ENCODE measurements around the gene TBPL1.

Gene TBPL1

DNA sequence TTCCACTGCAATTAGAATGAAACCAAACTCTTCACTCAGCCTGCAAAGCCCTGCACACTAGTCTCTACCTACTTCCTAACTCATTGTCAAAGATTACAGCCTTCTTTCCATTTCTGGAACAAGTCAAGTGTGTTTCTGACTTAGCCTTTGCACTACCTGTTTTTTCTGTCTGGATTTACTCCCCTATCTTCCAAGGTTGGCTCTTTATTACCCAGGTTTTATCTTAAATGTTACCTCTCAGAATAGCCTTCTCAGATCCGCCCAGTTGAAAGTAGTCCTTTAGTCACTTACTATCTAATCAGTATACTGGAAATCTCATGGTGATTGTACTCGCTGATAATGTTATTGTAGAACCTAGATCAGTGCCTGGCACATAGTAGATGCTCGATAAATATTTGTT lies 42.7 kb downstream of the TBPL1 start:
- H3K4me3 ChIP-seq (ENCODE audit: low read depth, low read length), result no peak overlapping the region
- TF ChIP-seq, protein P1, sequence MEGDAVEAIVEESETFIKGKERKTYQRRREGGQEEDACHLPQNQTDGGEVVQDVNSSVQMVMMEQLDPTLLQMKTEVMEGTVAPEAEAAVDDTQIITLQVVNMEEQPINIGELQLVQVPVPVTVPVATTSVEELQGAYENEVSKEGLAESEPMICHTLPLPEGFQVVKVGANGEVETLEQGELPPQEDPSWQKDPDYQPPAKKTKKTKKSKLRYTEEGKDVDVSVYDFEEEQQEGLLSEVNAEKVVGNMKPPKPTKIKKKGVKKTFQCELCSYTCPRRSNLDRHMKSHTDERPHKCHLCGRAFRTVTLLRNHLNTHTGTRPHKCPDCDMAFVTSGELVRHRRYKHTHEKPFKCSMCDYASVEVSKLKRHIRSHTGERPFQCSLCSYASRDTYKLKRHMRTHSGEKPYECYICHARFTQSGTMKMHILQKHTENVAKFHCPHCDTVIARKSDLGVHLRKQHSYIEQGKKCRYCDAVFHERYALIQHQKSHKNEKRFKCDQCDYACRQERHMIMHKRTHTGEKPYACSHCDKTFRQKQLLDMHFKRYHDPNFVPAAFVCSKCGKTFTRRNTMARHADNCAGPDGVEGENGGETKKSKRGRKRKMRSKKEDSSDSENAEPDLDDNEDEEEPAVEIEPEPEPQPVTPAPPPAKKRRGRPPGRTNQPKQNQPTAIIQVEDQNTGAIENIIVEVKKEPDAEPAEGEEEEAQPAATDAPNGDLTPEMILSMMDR (IDR thresholded peaks at IDR 0.05; ENCODE audit: insufficient read depth, low read depth, low read length, missing control alignments), result no peak
- DNase-seq (ENCODE audit: low read depth), result no peak

DNA sequence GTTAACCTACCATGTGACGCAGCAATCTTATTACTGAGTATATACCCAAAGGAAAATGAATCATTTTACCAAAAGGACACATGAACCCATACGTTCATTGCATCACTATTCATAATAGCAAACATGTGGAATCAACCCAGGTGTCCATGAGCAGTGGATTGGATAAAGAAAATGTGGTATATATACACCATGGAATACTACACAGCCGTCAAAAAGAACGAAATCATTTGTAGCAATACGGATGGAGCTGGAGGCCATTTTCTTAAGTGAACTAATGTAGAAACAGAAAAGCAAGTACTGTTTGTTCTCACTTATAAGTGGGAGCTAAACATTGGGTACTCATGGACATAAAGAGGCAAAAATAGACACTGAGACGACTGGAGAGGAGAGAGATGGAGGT lies 44.2 kb downstream of the TBPL1 start:
- TF ChIP-seq, protein P1 (IDR thresholded peaks at IDR 0.05; ENCODE audit: insufficient read depth, low read depth, low read length, missing control alignments), result no peak
- H3K4me3 ChIP-seq (ENCODE audit: low read depth, low read length), result no peak overlapping the region
- DNase-seq (ENCODE audit: low read depth), result no peak

DNA sequence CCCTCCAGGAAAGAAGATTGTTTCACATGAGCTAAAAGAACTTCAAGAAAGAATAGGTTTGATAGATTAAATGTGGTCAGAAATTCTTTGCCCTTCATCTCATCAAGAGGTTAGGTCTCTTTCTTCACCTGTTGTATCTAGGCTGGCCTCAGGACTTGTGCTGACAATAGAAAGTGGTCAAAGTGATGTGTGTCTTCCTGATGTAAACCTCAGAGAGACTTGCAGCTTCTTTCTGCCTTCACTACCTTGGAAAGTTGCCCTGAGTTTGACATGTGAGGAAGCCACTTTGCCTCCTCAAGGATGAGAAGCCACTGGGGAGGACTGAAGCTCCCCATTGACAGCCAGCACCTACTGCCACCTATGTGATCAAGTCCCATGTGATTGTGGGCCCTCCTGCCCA lies 46.3 kb downstream of the TBPL1 start:
- DNase-seq (ENCODE audit: low read depth), result no peak
- no peak overlapping the region for H3K4me3 ChIP-seq (ENCODE audit: low read depth, low read length)
- TF ChIP-seq, protein P1 (IDR thresholded peaks at IDR 0.05; ENCODE audit: insufficient read depth, low read depth, low read length, missing control alignments), result no peak

DNA sequence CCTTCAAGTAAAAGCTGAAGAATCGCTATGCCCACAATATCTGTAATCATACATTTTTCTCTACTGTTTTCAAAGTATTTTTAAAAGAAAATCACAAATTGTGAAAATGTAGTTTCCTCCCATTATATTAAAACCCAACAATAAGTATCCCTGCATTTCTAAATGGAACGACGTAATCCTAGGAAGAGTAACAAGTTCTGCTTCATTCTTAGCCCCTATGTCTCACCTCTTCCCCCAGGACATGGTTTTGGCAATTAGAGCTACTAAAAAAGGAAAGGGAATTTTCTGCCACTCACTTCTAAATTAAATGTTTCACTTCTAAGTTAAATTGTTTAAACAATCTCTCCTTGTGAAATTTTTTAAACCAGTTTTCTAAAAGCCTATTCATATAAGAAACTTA lies 47.4 kb downstream of the TBPL1 start:
- DNase-seq (ENCODE audit: low read depth), result no peak
- TF ChIP-seq, protein P1 (IDR thresholded peaks at IDR 0.05; ENCODE audit: insufficient read depth, low read depth, low read length, missing control alignments), result no peak
- H3K4me3 ChIP-seq (ENCODE audit: low read depth, low read length), result no peak overlapping the region

DNA sequence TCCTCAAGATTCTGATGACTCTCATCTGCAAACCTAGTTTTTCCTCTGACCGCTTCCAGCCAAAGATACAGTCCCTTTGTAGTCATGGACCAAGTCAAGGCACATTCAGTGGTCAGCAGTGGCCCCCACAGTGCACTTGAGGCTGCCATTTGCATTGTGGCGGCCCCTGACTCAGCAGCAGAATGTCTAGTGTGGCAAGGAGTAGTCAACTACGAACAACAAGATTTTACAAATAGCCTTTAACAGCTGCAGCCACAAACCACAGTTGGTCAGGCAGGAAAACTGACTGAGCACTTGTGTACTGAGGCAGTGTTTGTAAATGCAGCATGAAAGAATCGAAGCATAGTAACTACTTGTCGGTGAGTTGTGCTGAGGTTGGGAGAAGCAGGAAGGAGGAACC lies 49.8 kb downstream of the TBPL1 start:
- TF ChIP-seq, protein P1 (IDR thresholded peaks at IDR 0.05; ENCODE audit: insufficient read depth, low read depth, low read length, missing control alignments), result no peak
- peak; percentile 9 for DNase-seq (ENCODE audit: low read depth)
- no peak overlapping the region for H3K4me3 ChIP-seq (ENCODE audit: low read depth, low read length)

DNA sequence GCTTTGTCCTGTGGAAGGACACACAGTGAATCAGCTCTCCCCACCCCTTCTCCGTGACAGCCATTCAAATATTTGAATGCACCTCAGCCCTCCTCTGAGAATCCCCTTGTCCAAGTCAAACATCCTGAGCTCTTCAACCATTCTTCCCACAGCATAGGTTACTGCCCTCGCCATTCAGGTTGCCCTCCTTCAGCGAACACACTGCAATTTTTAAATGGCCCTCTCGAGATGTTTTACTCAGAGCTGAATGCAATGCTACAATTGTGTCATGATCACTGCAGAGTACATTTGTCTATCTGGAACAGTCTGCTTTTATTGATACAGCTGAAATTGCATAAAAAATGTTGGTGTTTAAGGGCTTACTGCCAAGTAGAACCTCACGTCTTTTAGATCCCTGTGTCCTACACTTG lies 50.5 kb downstream of the TBPL1 start:
- TF ChIP-seq, protein P1 (IDR thresholded peaks at IDR 0.05; ENCODE audit: insufficient read depth, low read depth, low read length, missing control alignments), result no peak
- DNase-seq (ENCODE audit: low read depth), result no peak
- H3K4me3 ChIP-seq (ENCODE audit: low read depth, low read length), result no peak overlapping the region

DNA sequence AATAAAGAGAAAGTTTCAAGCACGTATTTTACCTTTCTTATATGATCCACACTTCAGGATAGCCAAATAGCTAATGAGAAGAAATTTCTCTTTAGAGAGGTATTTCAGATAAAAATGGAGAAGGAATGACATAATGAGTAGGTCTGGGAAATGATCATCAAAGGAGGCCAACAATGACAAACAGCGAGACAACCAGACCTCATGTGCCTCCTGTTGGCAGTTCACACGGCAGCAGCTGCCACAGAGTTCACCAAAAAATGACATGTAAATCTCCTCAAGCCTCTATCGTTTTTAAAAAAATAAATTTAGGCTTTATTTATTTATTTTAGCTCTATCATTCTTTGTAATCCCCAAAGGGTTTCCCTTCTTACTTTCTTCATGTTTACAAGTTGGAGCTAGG lies 51.7 kb downstream of the TBPL1 start:
- no peak overlapping the region for H3K4me3 ChIP-seq (ENCODE audit: low read depth, low read length)
- DNase-seq (ENCODE audit: low read depth), result no peak
- TF ChIP-seq, protein P1 (IDR thresholded peaks at IDR 0.05; ENCODE audit: insufficient read depth, low read depth, low read length, missing control alignments), result no peak
